GM12891 (cell line): ENCODE data around the gene TAF9B.
"Not testable (repeated sequence)": the region's sequence is repeated elsewhere in the genome, so short reads cannot be mapped to it uniquely, and the experiment has no call there.

ENCODE experiments used
- DNase-seq: peaks from one replicate; pipeline ENCODE4 v3.0.0; 2011; ENCODE audit warnings: low spot score; ENCODE audit not compliant: insufficient read length
- FAIRE-seq: peaks from 2 replicates; lab custom pipeline; 2011; peaks lifted over from hg19 to GRCh38; lab: Jason Lieb, UNC
- PAX5 ChIP-seq: IDR thresholded peaks from 2 replicates; pipeline ENCODE4 v1.6.1; 2011; ENCODE audit warnings: low read length, moderate library complexity, mild to moderate bottlenecking; ENCODE audit not compliant: insufficient read depth, severe bottlenecking
- POLR2A ChIP-seq: IDR thresholded peaks from 2 replicates; pipeline ENCODE4 v1.6.1; 2011; ENCODE audit warnings: low read depth, low read length, control low read depth
- POLR2AphosphoS5 ChIP-seq: IDR thresholded peaks from 2 replicates; pipeline ENCODE4 v1.6.1; 2011; ENCODE audit warnings: low read depth, low read length, control low read depth
- POU2F2 ChIP-seq: IDR thresholded peaks from 2 replicates; pipeline ENCODE4 v1.6.1; 2011; ENCODE audit warnings: low read depth, mild to moderate bottlenecking, control low read depth, low read length, moderate library complexity
- SPI1 ChIP-seq: IDR thresholded peaks from 2 replicates; pipeline ENCODE4 v1.6.1; 2011; ENCODE audit warnings: low read depth, low read length, control low read depth
- TAF1 ChIP-seq: IDR thresholded peaks from 2 replicates; pipeline ENCODE4 v1.6.1; 2011; ENCODE audit warnings: low read depth, low read length, control low read depth

Gene TAF9B

GRCh38 chrX:78103001-78103622 is 36.3 kb downstream of the TAF9B start:
- TF ChIP-seq PAX5 (no peak), SPI1 (no peak), POLR2A (no peak), POLR2AphosphoS5 (no peak), TAF1 (no peak), POU2F2 (no peak)
- DNase-seq (no peak), FAIRE-seq (no peak)

- TF ChIP-seq POU2F2 (no peak), POLR2AphosphoS5 (no peak), PAX5 (no peak), SPI1 (no peak), TAF1 (no peak), POLR2A (no peak)
- DNase-seq, result no peak
- no peak for FAIRE-seq
Observed at GRCh38 chrX:78102091-78102490, 37.4 kb downstream of the TAF9B start.

- FAIRE-seq (no peak), DNase-seq (no peak)
- TF ChIP-seq POU2F2 (no peak), POLR2A (no peak), SPI1 (no peak), POLR2AphosphoS5 (no peak), PAX5 (no peak), TAF1 (no peak)
Observed at GRCh38 chrX:78098108-78098507, 41.3 kb downstream of the TAF9B start.

GRCh38 chrX:78092296-78092695 is 47.2 kb downstream of the TAF9B start:
- TF ChIP-seq TAF1 (no peak), POLR2AphosphoS5 (no peak), POLR2A (no peak), PAX5 (no peak), SPI1 (no peak), POU2F2 (no peak)
- FAIRE-seq (no peak), DNase-seq (no peak)

- not testable (repeated sequence) for FAIRE-seq, DNase-seq
Observed at GRCh38 chrX:78081413-78081812, 58.0 kb downstream of the TAF9B start.
